Suprapubic skin (tissue), 4 donors: ENCODE data around the gene CCDC144A. TPM values are rescaled to one million over a fixed set of nuclear protein-coding genes. Genes with fewer than 3 reads are reported as not detected.
"Not testable (repeated sequence)": the region's sequence is repeated elsewhere in the genome, so short reads cannot be mapped to it uniquely, and the experiment has no call there.

Source experiments
- DNase-seq, 2 donors: peaks; one replicate each; pipeline ENCODE4 v3.0.0-alpha.2; 2019; ENCODE audit warnings: low spot score in 2 of 2
- H3K27ac ChIP-seq: fragments of 200-600 bp; sonication (generic); one replicate; pipeline ENCODE4 v1.5.1; 2019
- H3K27me3 ChIP-seq: fragments of 200-600 bp; sonication (generic); one replicate; pipeline ENCODE4 v1.5.1; 2019
- H3K36me3 ChIP-seq: fragments of 200-600 bp; sonication (generic); one replicate; pipeline ENCODE4 v1.5.1; 2019
- H3K4me1 ChIP-seq: fragments of 200-600 bp; sonication (generic); one replicate; pipeline ENCODE4 v1.5.1; 2019
- H3K4me3 ChIP-seq: fragments of 200-600 bp; sonication (generic); one replicate; pipeline ENCODE4 v1.5.1; 2019; ENCODE audit warnings: mild to moderate bottlenecking
- H3K9me3 ChIP-seq: fragments of 200-600 bp; sonication (generic); one replicate; pipeline ENCODE4 v1.5.1; 2019
- EP300 ChIP-seq: sonication (generic); formaldehyde crosslinking; IDR thresholded peaks from one replicate; pipeline ENCODE4 v1.6.1; 2017; ENCODE audit warnings: antibody characterized with exemption
- POLR2A ChIP-seq, 2 donors: fragments of 450-650 bp; IDR thresholded peaks; one replicate each; pipeline ENCODE4 v1.6.1; 2017; ENCODE audit warnings: antibody characterized with exemption in 2 of 2, mild to moderate bottlenecking in 2 of 2, moderate library complexity in 2 of 2
- POLR2AphosphoS5 ChIP-seq, 3 donors: sonication (generic); formaldehyde crosslinking; IDR thresholded peaks; one replicate each; pipeline ENCODE4 v1.6.1; 2017; ENCODE audit warnings: antibody characterized with exemption in 3 of 3
- WGBS: methylation state at CpG from one replicate; pipeline ENCODE4 v1.1.5; 2018; 5-methylcytosine and 5-hydroxymethylcytosine counted together
- total RNA-seq, 4 donors: library from RNA; depleted of rRNA; stranded (reverse); fragments of >200 nt; gene quantifications; one replicate each; pipeline ENCODE4 v1.1.0, GENCODE V29; 2016
- TF ChIP-seq, protein P1 (sequence below), 2 donors: fragments of 200-600 bp in 1 of 2; fragments of 450-650 bp in 1 of 2; sonication (generic) in 1 of 2; IDR thresholded peaks; one replicate each; pipeline ENCODE4 v1.5.1; 2016 to 2019; ENCODE audit warnings: antibody characterized with exemption in 2 of 2, mild to moderate bottlenecking in 1 of 2, moderate library complexity in 1 of 2

CCDC144A gene, protein sequence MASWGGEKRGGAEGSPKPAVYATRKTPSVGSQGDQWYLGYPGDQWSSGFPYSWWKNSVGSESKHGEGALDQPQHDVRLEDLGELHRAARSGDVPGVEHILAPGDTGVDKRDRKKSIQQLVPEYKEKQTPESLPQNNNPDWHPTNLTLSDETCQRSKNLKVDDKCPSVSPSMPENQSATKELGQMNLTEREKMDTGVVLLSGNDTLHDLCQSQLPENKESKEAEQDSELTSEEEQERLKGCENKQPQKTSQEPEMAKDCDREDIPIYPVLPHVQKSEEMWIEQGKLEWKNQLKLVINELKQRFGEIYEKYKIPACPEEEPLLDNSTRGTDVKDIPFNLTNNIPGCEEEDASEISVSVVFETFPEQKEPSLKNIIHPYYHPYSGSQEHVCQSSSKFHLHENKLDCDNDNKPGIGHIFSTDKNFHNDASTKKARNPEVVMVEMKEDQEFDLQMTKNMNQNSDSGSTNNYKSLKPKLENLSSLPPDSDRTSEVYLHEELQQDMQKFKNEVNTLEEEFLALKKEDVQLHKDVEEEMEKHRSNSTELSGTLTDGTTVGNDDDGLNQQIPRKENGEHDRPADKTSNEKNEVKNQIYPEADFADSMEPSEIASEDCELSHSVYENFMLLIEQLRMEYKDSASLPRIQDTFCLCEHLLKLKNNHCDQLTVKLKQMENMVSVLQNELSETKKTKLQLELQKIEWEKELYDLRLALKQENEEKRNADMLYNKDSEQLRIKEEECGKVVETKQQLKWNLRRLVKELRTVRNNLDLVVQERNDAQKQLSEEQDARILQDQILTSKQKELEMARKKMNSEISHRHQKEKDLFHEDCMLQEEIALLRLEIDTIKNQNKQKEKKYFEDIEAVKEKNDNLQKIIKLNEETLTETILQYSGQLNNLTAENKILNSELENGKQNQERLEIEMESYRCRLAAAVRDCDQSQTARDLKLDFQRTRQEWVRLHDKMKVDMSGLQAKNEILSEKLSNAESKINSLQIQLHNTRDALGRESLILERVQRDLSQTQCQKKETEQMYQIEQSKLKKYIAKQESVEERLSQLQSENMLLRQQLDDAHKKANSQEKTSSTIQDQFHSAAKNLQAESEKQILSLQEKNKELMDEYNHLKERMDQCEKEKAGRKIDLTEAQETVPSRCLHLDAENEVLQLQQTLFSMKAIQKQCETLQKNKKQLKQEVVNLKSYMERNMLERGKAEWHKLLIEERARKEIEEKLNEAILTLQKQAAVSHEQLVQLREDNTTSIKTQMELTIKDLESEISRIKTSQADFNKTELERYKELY (N-terminal part only)
- 1 to 10 TPM; 1.2 to 6.2 (median 2.6) TPM for total RNA-seq

DNA sequence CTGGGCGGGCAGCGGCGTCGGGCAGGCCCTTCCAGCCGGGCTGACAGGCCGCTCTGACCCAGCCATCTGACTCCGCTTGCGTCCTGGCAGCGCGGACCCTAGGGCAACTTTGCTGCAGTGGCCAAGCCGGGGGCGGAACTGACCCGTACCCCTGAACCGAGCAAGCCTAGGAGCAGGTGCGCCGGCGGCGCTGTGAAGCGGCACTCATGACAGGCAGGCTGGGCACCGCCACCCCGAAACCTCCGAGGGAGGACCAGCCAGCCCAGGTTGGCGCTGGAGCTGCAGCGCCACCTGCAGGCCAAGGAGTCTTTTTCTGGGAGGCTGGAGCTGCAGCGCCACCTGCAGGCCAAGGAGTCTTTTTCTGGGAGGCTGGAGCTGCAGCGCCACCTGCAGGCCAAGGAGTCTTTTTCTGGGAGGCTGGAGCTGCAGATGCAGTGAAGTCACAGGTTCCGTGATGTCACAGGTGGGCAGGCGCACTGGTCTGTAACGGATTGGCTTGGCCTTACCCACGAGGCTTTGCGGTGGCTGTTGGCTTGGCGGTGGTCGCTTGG, at the start of gene CCDC144A:
TSS of gene CCDC144A (plus strand) at position 511 of the 551 bp plus-strand sequence. CDS start 160 bp downstream, outside the sequence.
- H3K4me3 ChIP-seq: peak within 1 kb of the TSS; percentile 30
- TF ChIP-seq, protein P1, sequence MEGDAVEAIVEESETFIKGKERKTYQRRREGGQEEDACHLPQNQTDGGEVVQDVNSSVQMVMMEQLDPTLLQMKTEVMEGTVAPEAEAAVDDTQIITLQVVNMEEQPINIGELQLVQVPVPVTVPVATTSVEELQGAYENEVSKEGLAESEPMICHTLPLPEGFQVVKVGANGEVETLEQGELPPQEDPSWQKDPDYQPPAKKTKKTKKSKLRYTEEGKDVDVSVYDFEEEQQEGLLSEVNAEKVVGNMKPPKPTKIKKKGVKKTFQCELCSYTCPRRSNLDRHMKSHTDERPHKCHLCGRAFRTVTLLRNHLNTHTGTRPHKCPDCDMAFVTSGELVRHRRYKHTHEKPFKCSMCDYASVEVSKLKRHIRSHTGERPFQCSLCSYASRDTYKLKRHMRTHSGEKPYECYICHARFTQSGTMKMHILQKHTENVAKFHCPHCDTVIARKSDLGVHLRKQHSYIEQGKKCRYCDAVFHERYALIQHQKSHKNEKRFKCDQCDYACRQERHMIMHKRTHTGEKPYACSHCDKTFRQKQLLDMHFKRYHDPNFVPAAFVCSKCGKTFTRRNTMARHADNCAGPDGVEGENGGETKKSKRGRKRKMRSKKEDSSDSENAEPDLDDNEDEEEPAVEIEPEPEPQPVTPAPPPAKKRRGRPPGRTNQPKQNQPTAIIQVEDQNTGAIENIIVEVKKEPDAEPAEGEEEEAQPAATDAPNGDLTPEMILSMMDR (IDR thresholded peaks at IDR 0.05): peak; percentile 17 to 80
- not testable (repeated sequence) for H3K36me3 ChIP-seq, H3K4me1 ChIP-seq, H3K27ac ChIP-seq, H3K9me3 ChIP-seq, H3K27me3 ChIP-seq, DNase-seq
- 49% methylated on average over 9 of the region's 33 CpGs for WGBS

DNA sequence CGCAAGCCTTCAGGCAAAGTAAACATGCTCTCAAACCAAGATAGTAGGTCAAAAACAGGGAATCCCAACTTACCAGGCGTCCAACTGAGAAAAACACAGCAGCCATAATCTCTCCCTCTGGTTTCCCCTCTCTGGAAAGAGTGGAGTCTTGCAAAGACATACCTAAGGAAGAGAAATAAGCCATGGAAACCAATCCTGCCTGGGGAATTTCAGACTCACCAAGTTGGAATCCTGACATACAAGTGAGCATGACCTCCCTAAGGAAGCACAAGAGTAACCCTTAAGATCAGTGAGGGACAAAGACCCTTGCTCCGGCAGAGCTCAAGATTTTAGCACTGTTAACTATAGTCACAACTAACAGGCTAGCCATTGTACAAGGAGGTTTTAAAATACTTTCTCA, 40.5 kb upstream of the CCDC144A start:
- H3K4me1 ChIP-seq: peaks cover 19% of the 10 kb centered on the region
- H3K4me3 ChIP-seq: no peak overlapping the region
- H3K9me3 ChIP-seq: no peaks in the 10 kb centered on the region
- H3K36me3 ChIP-seq: peaks cover 13% of the 10 kb centered on the region
- WGBS: 96% methylated on average over 3 of the region's 3 CpGs
- H3K27me3 ChIP-seq: no peaks in the 10 kb centered on the region
- TF ChIP-seq POLR2A (IDR thresholded peaks at IDR 0.05): no peak
- no peak overlapping the region for H3K27ac ChIP-seq
- no peak for DNase-seq

DNA sequence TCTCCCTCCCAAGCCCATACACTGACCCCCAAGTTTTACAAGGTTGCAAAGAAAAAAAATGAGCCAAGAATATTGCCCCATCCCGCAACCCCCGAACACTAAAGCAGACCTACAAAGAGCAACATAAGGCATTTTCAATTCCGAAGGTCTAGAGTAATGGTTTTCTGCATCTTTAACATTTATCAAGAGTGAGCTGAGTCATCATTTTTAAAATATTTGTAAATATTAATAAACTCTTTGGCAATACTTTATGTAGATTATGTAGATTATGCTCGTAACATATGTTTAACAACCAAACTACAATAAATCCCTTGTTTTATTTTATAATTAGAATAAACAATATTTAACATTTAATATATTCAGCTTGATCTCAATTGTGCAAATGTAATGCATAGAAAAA, 37.8 kb upstream of the CCDC144A start:
- no peak for TF ChIP-seq EP300
- TF ChIP-seq, protein P1 (IDR thresholded peaks at IDR 0.05): no peak
- no peak for TF ChIP-seq POLR2A (IDR thresholded peaks at IDR 0.05)
- TF ChIP-seq POLR2AphosphoS5 (IDR thresholded peaks at IDR 0.05): no peak
- Histone ChIP-seq H3K27me3 (no peaks in the 10 kb centered on the region), H3K4me3 (no peak overlapping the region), H3K36me3 (no peaks in the 10 kb centered on the region), H3K27ac (peak overlapping the region; percentile 93), H3K9me3 (no peaks in the 10 kb centered on the region), H3K4me1 (peaks cover 19% of the 10 kb centered on the region)
- no peak for DNase-seq
- WGBS: 88% methylated on average over 4 of the region's 4 CpGs

GRCh38 chr17:16652847-16653366, 37.1 kb upstream of the CCDC144A start:
- Histone ChIP-seq H3K36me3 (no peaks in the 10 kb centered on the region), H3K9me3 (no peaks in the 10 kb centered on the region), H3K4me3 (peak overlapping the region; percentile 62), H3K27ac (peak overlapping the region; percentile 93), H3K27me3 (no peaks in the 10 kb centered on the region), H3K4me1 (peaks cover 19% of the 10 kb centered on the region)
- no peak for DNase-seq
- TF ChIP-seq, protein P1 (IDR thresholded peaks at IDR 0.05): no peak
- 4% methylated on average over 8 of the region's 8 CpGs for WGBS

GRCh38 chr17:16653367-16654041, 36.5 kb upstream of the CCDC144A start, which contains the start of gene ZNF624:
Gene ZNF624, minus strand, starts transcription at chr17:16653850.
- Histone ChIP-seq H3K36me3 (no peaks in the 10 kb centered on the region), H3K4me3 (peak within 1 kb of the TSS; percentile 62), H3K27ac (peak within 1 kb of the TSS; percentile 93), H3K4me1 (peaks cover 19% of the 10 kb centered on the region), H3K9me3 (no peaks in the 10 kb centered on the region), H3K27me3 (no peaks in the 10 kb centered on the region)
- peak in 1 of 2 donors; percentile 50 for TF ChIP-seq POLR2A (IDR thresholded peaks at IDR 0.05)
- TF ChIP-seq, protein P1 (IDR thresholded peaks at IDR 0.05): no peak
- TF ChIP-seq POLR2AphosphoS5 (IDR thresholded peaks at IDR 0.05): peak in 2 of 3 donors; percentile 51 to 75
- no peak for TF ChIP-seq EP300
- DNase-seq: peak; percentile 96
- WGBS: 0% methylated on average over 15 of the region's 55 CpGs
